OCI-LY1 (cell line): ENCODE measurements around the gene GTF2H4.

Source experiments
- H2AFZ ChIP-seq: fragments of 200-600 bp; sonication (generic), shearing (Covaris generic); 2 replicates; pipeline ENCODE4 v1.6.0; 2014; ENCODE audit warnings: antibody characterized with exemption, mild to moderate bottlenecking, low read length
- H3F3A ChIP-seq: fragments of 200-600 bp; sonication (generic), shearing (Covaris generic); 2 replicates; pipeline ENCODE4 v1.6.0; 2014; ENCODE audit warnings: mild to moderate bottlenecking, antibody characterized with exemption, low read length, moderate library complexity; ENCODE audit not compliant: insufficient read depth
- H3K27ac ChIP-seq: fragments of 200-600 bp; sonication (generic); 2 replicates; pipeline ENCODE4 v1.5.1; 2014; ENCODE audit warnings: low read length, mixed run types, mild to moderate bottlenecking, low read depth; ENCODE audit not compliant: poor library complexity, severe bottlenecking
- H3K27me3 ChIP-seq: fragments of 200-600 bp; sonication (generic); 2 replicates; pipeline ENCODE4 v1.6.0; 2014; ENCODE audit warnings: antibody characterized with exemption, mild to moderate bottlenecking, low read length, moderate library complexity; ENCODE audit not compliant: insufficient read depth
- H3K36me3 ChIP-seq: fragments of 200-600 bp; sonication (generic); 2 replicates; pipeline ENCODE4 v1.6.1; 2014; ENCODE audit warnings: mild to moderate bottlenecking, antibody characterized with exemption, low read length, moderate library complexity, mixed read lengths; ENCODE audit not compliant: insufficient read depth
- H3K4me1 ChIP-seq: fragments of 200-600 bp; sonication (generic); 2 replicates; pipeline ENCODE4 v1.5.1; 2014; ENCODE audit warnings: mild to moderate bottlenecking, low read length, moderate library complexity; ENCODE audit not compliant: insufficient read depth, severe bottlenecking
- H3K4me2 ChIP-seq: fragments of 200-600 bp; sonication (generic), shearing (Covaris generic); 2 replicates; pipeline ENCODE4 v1.6.1; 2014; ENCODE audit warnings: low read length
- H3K4me3 ChIP-seq: fragments of 200-600 bp; sonication (generic); 2 replicates; pipeline ENCODE4 v1.5.1; 2014; ENCODE audit warnings: low read length, low read depth, mild to moderate bottlenecking, mixed read lengths; ENCODE audit not compliant: poor library complexity, severe bottlenecking
- H3K79me2 ChIP-seq: fragments of 200-600 bp; shearing (Covaris generic); 2 replicates; pipeline ENCODE4 v1.6.1; 2016; ENCODE audit warnings: mixed run types, low read length, mixed read lengths; ENCODE audit not compliant: insufficient read depth
- H3K9ac ChIP-seq: fragments of 200-600 bp; sonication (generic), shearing (Covaris generic); 2 replicates; pipeline ENCODE4 v1.6.1; 2014; ENCODE audit warnings: mild to moderate bottlenecking, low read length, mixed read lengths
- H3K9me2 ChIP-seq: fragments of 200-600 bp; sonication (generic), shearing (Covaris generic); 2 replicates; pipeline ENCODE4 v1.6.1; 2014; ENCODE audit warnings: low read depth, mild to moderate bottlenecking, low read length, mixed read lengths
- H3K9me3 ChIP-seq: fragments of 200-600 bp; shearing (Covaris generic); 2 replicates; pipeline ENCODE4 v1.6.1; 2014; ENCODE audit warnings: low read length, mixed read lengths
- H4K20me1 ChIP-seq: fragments of 200-600 bp; sonication (generic), shearing (Covaris generic); 2 replicates; pipeline ENCODE4 v1.6.0; 2016; ENCODE audit warnings: mild to moderate bottlenecking, low read length; ENCODE audit not compliant: insufficient read depth
- EZH2 ChIP-seq: fragments of 200-600 bp; sonication (generic), shearing (Covaris generic); IDR thresholded peaks from 2 replicates; pipeline ENCODE4 v1.8.0; 2017; ENCODE audit warnings: borderline replicate concordance, mixed run types, mild to moderate bottlenecking, antibody characterized with exemption, low read length, moderate library complexity, mixed read lengths
- TF ChIP-seq, protein P1 (sequence below): fragments of 200-600 bp; sonication (generic), shearing (Covaris generic); IDR thresholded peaks from 2 replicates; pipeline ENCODE4 v1.5.1; 2017; ENCODE audit warnings: mild to moderate bottlenecking, antibody characterized with exemption, low read length, moderate library complexity, mixed read lengths

GTF2H4 gene

DNA sequence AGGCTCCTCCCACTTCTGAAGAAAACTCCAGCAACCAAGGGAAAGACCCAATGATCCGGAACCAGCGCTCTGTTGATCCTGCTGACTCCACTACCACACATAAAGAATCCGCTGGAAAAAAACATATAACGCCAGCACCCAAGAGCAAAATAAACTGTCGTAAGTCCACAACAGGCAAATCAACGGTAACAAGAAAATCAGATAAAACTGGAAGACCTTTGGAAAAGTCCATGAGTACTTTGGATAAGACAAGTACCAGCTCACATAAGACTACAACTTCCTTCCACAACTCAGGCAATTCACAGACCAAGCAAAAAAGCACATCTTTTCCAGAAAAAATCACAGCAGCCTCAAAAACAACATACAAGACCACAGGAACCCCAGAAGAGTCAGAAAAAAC is 40.8 kb downstream of the GTF2H4 start:
- H3K4me3 ChIP-seq = no peak overlapping the region
- no peak overlapping the region for H3K27ac ChIP-seq
- no peaks in the 10 kb centered on the region for H3K79me2 ChIP-seq
- H4K20me1 ChIP-seq = no peaks in the 10 kb centered on the region
- H3K36me3 ChIP-seq = no peaks in the 10 kb centered on the region
- H3K4me2 ChIP-seq = no peak overlapping the region
- H3K4me1 ChIP-seq = no peaks in the 10 kb centered on the region
- H3K9ac ChIP-seq = no peak overlapping the region
- TF ChIP-seq EZH2 = no peak
- TF ChIP-seq, protein P1, sequence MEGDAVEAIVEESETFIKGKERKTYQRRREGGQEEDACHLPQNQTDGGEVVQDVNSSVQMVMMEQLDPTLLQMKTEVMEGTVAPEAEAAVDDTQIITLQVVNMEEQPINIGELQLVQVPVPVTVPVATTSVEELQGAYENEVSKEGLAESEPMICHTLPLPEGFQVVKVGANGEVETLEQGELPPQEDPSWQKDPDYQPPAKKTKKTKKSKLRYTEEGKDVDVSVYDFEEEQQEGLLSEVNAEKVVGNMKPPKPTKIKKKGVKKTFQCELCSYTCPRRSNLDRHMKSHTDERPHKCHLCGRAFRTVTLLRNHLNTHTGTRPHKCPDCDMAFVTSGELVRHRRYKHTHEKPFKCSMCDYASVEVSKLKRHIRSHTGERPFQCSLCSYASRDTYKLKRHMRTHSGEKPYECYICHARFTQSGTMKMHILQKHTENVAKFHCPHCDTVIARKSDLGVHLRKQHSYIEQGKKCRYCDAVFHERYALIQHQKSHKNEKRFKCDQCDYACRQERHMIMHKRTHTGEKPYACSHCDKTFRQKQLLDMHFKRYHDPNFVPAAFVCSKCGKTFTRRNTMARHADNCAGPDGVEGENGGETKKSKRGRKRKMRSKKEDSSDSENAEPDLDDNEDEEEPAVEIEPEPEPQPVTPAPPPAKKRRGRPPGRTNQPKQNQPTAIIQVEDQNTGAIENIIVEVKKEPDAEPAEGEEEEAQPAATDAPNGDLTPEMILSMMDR = no peak
- H2AFZ ChIP-seq = no peak overlapping the region
- no peaks in the 10 kb centered on the region for H3K9me2 ChIP-seq
- H3K9me3 ChIP-seq = no peaks in the 10 kb centered on the region
- peaks cover 4% of the 10 kb centered on the region; the same call in 1 of the 2 replicates for H3K27me3 ChIP-seq
- H3F3A ChIP-seq = no peaks in the 10 kb centered on the region

DNA sequence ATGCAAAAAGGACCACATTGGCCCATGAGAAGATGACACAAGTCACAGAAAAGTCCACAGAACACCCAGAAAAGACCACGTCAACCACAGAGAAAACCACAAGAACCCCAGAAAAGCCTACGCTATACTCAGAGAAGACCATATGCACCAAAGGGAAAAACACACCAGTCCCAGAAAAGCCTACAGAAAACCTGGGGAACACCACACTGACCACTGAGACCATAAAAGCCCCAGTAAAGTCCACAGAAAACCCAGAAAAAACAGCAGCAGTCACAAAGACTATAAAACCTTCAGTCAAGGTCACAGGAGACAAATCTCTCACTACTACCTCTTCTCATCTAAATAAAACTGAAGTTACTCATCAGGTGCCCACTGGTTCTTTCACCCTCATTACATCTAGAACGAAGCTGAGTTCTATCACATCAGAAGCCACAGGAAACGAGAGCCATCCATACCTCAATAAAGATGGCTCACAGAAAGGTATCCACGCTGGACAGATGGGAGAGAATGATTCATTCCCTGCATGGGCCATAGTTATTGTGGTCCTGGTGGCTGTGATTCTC is 44.0 kb downstream of the GTF2H4 start:
- H3K27me3 ChIP-seq = peaks cover 9% of the 10 kb centered on the region; the same call in 1 of the 2 replicates
- H3K79me2 ChIP-seq = no peaks in the 10 kb centered on the region
- H3K36me3 ChIP-seq = no peaks in the 10 kb centered on the region
- H4K20me1 ChIP-seq = no peaks in the 10 kb centered on the region
- H3K4me1 ChIP-seq = peaks cover 13% of the 10 kb centered on the region
- no peaks in the 10 kb centered on the region for H3F3A ChIP-seq
- H2AFZ ChIP-seq = no peak overlapping the region
- no peak overlapping the region for H3K4me3 ChIP-seq
- no peak overlapping the region for H3K4me2 ChIP-seq
- H3K9me3 ChIP-seq = no peaks in the 10 kb centered on the region
- H3K9me2 ChIP-seq = no peaks in the 10 kb centered on the region
- H3K9ac ChIP-seq = no peak overlapping the region
- TF ChIP-seq EZH2 = no peak
- TF ChIP-seq, protein P1 = no peak
- H3K27ac ChIP-seq = no peak overlapping the region

DNA sequence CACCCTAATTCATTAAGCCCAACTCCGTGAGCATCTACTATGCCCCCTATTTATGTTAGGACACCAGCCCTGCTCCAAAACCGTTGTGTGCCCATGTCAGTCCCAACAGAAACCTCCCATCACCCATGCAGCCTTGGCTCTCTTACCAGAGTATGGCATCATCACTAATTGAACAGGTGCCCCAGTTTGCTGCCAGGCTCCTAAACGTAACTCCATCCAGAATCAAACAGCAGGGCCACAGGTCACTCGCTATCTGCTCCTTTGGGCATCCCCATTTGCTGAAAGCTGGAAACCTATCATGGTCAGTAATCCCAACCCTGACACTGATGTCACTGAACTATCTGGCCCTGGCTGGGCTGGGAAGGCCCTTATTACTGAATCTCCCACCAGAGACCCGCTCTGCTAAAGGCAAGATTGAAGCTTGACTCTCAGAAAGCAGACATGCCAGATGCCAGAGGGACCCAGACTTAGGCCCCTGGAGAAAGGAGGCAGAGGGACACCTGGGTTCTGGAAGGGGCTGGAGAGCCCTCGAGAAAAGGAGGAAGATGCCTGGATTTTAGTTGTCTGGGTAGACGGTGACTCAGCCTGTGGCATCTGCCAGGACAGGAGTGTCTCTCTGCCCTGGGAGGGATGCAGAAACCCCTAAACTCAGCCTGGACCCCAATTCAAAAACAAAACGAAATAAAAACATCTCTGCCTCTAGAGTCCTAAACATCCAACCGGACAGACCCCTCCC is 46.8 kb downstream of the GTF2H4 start:
- no peaks in the 10 kb centered on the region for H3F3A ChIP-seq
- peaks cover 9% of the 10 kb centered on the region for H3K27me3 ChIP-seq
- H3K9me2 ChIP-seq = no peaks in the 10 kb centered on the region
- peaks cover 13% of the 10 kb centered on the region for H3K4me1 ChIP-seq
- H2AFZ ChIP-seq = peak overlapping the region; percentile 41; the same call in 1 of the 2 replicates
- TF ChIP-seq, protein P1 = no peak
- TF ChIP-seq EZH2 = no peak
- H3K27ac ChIP-seq = no peak overlapping the region
- H3K9me3 ChIP-seq = no peaks in the 10 kb centered on the region
- no peaks in the 10 kb centered on the region for H3K79me2 ChIP-seq
- no peaks in the 10 kb centered on the region for H4K20me1 ChIP-seq
- H3K4me2 ChIP-seq = peak overlapping the region; percentile 76
- peak overlapping the region; percentile 54 for H3K4me3 ChIP-seq
- H3K36me3 ChIP-seq = no peaks in the 10 kb centered on the region
- peak overlapping the region; percentile 42; the same call in 1 of the 2 replicates for H3K9ac ChIP-seq
